Transverse colon (tissue), 3 donors: Measurements from ENCODE around the gene NPR3.

Source experiments
- EP300 ChIP-seq: sonication (generic); formaldehyde crosslinking; IDR thresholded peaks from one replicate; pipeline ENCODE4 v1.6.1; 2017; ENCODE audit warnings: antibody characterized with exemption, low read depth
- POLR2A ChIP-seq: fragments of 450-650 bp; IDR thresholded peaks from one replicate; pipeline ENCODE4 v1.6.1; 2016; ENCODE audit warnings: antibody characterized with exemption, mild to moderate bottlenecking, moderate library complexity
- TF ChIP-seq, protein P1 (sequence below), 5 experiments: fragments of 200-600 bp in 3 of 5; fragments of 450-650 bp in 2 of 5; sonication (generic) in 3 of 5; IDR thresholded peaks; 1 replicate in 2 of 5; 2 replicates in 3 of 5; pipeline ENCODE4 v1.5.1; 2016 to 2017; ENCODE audit warnings: antibody characterized with exemption in 5 of 5, inconsistent platforms in 3 of 5, mild to moderate bottlenecking in 2 of 5, moderate library complexity in 1 of 5

DNA sequence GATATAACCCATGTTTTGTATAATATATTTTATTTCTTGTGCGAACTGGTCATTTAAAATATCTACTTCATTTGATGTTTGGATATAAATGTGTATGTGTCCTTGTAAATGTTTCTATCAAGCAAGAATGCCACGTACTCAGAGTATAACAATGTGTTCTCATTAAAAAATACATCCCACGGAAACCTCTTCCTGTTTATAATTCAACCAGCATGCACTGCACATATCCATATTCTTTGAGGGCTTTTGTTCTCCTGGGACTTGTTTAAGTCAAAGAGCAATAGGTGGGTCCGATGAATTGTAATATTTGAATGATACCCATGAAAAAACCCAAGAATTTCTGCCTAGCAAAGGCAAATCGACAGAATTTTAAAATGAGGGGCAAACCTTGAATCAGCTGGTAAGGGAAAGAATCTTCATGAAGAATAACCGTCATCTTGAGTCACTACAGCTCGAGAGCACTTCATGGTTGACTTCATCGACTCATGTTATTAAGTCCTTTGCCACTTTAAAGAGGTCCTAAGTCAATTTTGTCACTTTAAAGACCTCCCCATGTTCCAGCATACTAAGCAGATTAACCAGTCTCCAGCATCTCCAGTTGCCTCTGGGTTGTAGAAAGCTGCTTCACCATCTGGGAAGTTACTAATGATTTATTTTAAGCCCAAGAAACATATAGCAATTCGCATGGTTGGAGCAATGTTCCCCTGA, 80.6 kb downstream of the NPR3 start:
- TF ChIP-seq, protein P1, sequence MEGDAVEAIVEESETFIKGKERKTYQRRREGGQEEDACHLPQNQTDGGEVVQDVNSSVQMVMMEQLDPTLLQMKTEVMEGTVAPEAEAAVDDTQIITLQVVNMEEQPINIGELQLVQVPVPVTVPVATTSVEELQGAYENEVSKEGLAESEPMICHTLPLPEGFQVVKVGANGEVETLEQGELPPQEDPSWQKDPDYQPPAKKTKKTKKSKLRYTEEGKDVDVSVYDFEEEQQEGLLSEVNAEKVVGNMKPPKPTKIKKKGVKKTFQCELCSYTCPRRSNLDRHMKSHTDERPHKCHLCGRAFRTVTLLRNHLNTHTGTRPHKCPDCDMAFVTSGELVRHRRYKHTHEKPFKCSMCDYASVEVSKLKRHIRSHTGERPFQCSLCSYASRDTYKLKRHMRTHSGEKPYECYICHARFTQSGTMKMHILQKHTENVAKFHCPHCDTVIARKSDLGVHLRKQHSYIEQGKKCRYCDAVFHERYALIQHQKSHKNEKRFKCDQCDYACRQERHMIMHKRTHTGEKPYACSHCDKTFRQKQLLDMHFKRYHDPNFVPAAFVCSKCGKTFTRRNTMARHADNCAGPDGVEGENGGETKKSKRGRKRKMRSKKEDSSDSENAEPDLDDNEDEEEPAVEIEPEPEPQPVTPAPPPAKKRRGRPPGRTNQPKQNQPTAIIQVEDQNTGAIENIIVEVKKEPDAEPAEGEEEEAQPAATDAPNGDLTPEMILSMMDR (IDR thresholded peaks at IDR 0.05), result no peak
- TF ChIP-seq POLR2A (no peak), EP300 (no peak)
